Fibroblast of mammary gland (primary cell): ENCODE data around the gene FDXACB1.

Experiments used
- DNase-seq: peaks from one replicate; pipeline ENCODE4 v3.0.0-alpha.2; 2010; ENCODE audit warnings: low read depth
- H3K4me3 ChIP-seq: 2 replicates; pipeline ENCODE4 v1.5.1; 2011; ENCODE audit warnings: low read depth, mild to moderate bottlenecking, low read length, moderate library complexity; ENCODE audit not compliant: control insufficient read depth
- TF ChIP-seq, protein P1 (sequence below): conservative IDR thresholded peaks from 2 replicates; pipeline ENCODE4 v1.5.1; 2011; ENCODE audit warnings: low read depth, low read length, inconsistent platforms; ENCODE audit not compliant: control insufficient read depth, insufficient read depth

Gene FDXACB1

DNA sequence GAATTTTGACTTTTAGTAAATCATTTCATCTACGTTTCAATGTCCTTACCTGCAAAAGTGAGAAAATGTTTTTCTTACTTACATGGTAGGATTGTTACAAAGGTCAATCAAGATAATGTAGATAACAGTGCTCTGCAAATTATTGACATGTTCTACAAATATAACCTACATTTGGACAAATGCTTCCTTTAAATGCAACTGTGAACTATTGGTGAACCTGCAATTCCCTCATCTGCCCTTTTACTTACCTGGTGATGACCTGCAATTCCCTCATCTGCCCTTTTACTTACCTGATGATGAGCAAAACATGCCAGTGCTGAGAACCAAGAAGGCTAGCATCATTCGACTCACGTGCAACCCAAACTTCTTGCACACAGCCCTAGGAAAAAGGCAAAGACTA, 18.7 kb downstream of the FDXACB1 start:
- DNase-seq = no peak
- TF ChIP-seq, protein P1, sequence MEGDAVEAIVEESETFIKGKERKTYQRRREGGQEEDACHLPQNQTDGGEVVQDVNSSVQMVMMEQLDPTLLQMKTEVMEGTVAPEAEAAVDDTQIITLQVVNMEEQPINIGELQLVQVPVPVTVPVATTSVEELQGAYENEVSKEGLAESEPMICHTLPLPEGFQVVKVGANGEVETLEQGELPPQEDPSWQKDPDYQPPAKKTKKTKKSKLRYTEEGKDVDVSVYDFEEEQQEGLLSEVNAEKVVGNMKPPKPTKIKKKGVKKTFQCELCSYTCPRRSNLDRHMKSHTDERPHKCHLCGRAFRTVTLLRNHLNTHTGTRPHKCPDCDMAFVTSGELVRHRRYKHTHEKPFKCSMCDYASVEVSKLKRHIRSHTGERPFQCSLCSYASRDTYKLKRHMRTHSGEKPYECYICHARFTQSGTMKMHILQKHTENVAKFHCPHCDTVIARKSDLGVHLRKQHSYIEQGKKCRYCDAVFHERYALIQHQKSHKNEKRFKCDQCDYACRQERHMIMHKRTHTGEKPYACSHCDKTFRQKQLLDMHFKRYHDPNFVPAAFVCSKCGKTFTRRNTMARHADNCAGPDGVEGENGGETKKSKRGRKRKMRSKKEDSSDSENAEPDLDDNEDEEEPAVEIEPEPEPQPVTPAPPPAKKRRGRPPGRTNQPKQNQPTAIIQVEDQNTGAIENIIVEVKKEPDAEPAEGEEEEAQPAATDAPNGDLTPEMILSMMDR = no peak
- no peak overlapping the region for H3K4me3 ChIP-seq

DNA sequence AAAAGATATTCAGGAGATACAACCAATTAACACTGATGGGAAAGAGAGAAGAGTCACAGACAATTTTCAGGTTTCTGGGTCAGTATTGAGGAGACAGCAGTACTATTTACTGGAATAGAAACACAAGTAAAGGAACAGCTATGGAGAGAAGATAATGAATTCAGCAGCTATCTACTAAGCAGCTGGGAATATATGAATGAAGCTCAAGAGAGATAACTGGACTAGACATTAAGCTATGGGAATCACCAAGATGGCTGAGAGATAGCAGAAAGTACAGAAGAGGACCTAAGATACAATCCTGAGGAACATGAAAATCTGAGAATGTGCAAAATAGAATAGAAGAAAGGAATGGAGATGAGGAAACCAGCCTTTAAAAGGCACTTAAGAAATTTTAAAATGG, 23.5 kb downstream of the FDXACB1 start:
- TF ChIP-seq, protein P1 = no peak

DNA sequence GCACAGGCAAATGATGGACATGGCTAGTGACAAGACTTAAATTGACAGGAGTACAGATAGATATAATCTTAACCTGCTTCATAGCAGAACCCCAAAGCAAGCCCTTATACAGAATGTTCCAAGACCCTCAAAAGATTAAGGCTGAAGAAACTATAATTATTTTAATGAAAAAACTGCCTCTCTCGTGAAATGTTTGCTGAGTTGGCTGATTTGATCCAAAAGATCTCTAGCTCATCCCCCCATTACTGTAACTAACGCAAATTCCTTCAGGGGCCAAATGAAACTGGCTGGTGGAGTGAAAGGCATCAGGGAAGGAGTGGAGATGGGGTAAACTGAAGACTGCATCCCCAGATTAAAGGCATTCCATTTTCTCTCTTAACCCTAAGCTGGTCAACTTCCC, 26.9 kb downstream of the FDXACB1 start:
- TF ChIP-seq, protein P1 = no peak
- no peak for DNase-seq
- H3K4me3 ChIP-seq = no peak overlapping the region

More for the DNA sequence above, 23.5 kb downstream of the FDXACB1 start:
- H3K4me3 ChIP-seq = no peak overlapping the region
- no peak for DNase-seq

DNA sequence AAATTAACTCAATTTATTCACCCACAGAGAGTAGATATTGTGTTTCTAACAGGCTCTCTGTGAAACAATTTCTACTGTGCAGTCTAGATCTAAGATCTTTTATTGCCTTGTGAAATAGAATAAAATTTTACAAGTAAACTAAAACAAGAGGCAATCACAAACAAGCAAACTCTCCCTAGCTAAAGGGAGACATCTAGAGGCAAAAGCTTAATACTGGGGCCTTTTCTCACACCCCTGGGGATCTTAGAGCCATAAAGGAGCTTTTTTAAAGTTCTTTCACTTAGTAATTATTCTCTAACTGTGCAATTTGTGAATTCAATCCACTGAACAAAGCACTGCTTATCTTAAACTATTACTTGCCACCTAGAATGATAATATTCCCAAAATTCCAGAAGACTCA, 27.3 kb downstream of the FDXACB1 start:
- no peak overlapping the region for H3K4me3 ChIP-seq
- peak; percentile 52 for DNase-seq
- TF ChIP-seq, protein P1 = peak; percentile 65

DNA sequence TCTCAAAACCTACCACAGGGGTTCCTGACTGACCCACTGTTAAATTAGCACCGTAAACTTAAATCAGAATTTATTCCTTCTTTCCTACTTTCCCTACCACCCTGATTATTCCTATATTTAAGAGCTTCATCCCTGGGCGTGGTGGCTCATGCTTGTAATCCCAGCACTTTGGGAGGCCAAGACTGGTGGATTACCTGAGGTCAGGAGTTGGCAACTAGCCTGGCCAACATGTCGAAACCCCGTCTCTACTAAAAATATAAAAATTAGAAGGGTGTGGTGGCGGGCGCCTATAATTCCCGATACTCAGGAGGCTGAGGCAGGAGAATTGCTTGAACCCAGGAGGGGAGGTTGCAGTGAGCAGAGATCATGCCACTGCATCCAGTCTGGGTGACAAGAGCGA, 27.9 kb downstream of the FDXACB1 start:
- H3K4me3 ChIP-seq = no peak overlapping the region
- DNase-seq = no peak
- TF ChIP-seq, protein P1 = no peak

DNA sequence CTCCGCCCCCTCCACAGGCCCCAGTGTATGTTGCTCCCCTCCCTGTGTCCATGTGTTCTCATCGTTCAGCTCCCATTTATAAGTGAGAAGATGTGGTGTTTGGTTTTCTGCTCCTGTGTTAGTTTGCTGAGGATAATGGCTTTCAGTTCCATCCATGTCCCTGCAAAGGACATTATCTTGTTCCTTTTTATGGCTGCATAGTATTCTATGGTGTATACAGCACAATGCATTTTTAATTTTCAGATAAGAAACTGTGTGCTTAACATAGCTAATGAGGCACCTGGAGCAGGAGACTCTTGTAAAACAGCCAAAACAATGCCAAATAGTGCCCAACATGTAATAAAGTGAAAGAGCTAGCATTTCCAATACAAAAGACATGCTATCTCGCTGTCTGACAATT, 29.3 kb downstream of the FDXACB1 start:
- H3K4me3 ChIP-seq = no peak overlapping the region
- TF ChIP-seq, protein P1 = no peak
- no peak for DNase-seq

DNA sequence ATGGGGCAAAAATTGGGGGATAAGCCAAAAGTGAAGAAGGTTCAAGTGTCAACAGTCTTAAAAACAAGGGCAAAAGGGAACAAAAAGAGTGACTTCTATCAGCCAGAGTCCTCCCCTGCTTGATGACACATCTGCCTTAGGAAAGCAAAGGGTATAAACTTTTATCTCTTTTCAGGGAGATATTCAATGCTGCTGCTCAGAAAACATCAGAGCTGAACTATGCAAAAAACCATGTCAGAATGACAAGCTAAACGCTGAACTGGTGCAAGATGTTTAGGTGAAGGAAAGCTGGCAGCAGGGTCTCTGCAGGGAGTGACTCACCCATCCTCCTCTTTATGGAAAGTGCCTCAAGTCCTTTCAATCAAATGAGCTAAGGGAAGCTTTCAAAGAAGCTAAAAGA, 32.3 kb downstream of the FDXACB1 start:
- TF ChIP-seq, protein P1 = no peak
- H3K4me3 ChIP-seq = no peak overlapping the region
- peak; percentile 82 for DNase-seq
